Ectodermal cell (in vitro differentiated cells): ENCODE data around the gene CCT6A.
"Not testable (repeated sequence)": the region's sequence is repeated elsewhere in the genome, so short reads cannot be mapped to it uniquely, and the experiment has no call there.

Experiments
- H3K27ac ChIP-seq: 2 replicates; pipeline ENCODE4 v1.7.0; 2013; ENCODE audit warnings: mild to moderate bottlenecking, low read depth, low read length; ENCODE audit not compliant: insufficient read depth, poor library complexity, severe bottlenecking
- H3K27me3 ChIP-seq: 2 replicates; pipeline ENCODE4 v1.7.0; 2013; ENCODE audit warnings: mild to moderate bottlenecking, low read length; ENCODE audit not compliant: insufficient read depth, control insufficient read depth, poor library complexity, severe bottlenecking
- H3K36me3 ChIP-seq: one replicate; pipeline ENCODE4 v1.7.0; 2013; ENCODE audit warnings: low read length; ENCODE audit not compliant: control insufficient read depth, insufficient read depth
- H3K4me1 ChIP-seq: one replicate; pipeline ENCODE4 v1.7.0; 2013; ENCODE audit warnings: low read length; ENCODE audit not compliant: control insufficient read depth, insufficient read depth
- H3K4me3 ChIP-seq: 2 replicates; pipeline ENCODE4 v1.7.0; 2013; ENCODE audit warnings: low read depth, low read length, control low read depth; ENCODE audit not compliant: insufficient read depth
- H3K9me3 ChIP-seq: 2 replicates; pipeline ENCODE4 v1.7.0; 2013; ENCODE audit warnings: mild to moderate bottlenecking, low read length, moderate library complexity; ENCODE audit not compliant: control insufficient read depth
- WGBS, 2 experiments: methylation state at CpG; one replicate each; pipeline ENCODE4 v1.1.7; 2013; ENCODE audit warnings: missing lambda C conversion rate in 2 of 2; 5-methylcytosine and 5-hydroxymethylcytosine counted together

The CCT6A gene

DNA sequence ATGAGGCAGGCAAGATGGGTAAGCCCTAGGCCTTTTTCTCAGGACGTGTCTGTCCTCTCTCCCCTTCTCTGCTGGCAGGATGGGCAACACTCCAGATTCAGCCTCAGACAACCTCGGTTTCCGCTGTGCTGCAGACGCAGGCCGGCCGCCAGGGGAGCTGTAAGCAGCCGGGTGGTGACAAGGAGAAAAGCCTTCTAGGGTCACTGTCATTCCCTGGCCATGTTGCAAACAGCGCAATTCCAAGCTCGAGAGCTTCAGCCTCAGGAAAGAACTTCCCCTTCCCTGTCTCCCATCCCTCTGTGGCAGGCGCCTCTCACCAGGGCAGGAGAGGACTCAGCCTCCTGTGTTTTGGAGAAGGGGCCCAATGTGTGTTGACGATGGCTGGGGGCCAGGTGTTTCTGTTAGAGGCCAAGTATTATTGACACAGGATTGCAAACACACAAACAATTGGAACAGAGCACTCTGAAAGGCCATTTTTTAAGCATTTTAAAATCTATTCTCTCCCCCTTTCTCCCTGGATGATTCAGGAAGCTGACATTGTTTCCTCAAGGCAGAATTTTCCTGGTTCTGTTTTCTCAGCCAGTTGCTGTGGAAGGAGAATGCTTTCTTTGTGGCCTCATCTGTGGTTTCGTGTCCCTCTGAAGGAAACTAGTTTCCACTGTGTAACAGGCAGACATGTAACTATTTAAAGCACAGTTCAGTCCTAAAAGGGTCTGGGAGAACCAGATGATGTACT lies 28.1 kb downstream of the CCT6A start:
- Histone ChIP-seq H3K36me3 (no peaks in the 10 kb centered on the region), H3K4me3 (no peak overlapping the region), H3K4me1 (no peaks in the 10 kb centered on the region), H3K27me3 (no peaks in the 10 kb centered on the region), H3K9me3 (no peaks in the 10 kb centered on the region), H3K27ac (no peak overlapping the region)
- WGBS, 2 experiments = 89 to 92% methylated on average over 12 of the region's 12 CpGs

DNA sequence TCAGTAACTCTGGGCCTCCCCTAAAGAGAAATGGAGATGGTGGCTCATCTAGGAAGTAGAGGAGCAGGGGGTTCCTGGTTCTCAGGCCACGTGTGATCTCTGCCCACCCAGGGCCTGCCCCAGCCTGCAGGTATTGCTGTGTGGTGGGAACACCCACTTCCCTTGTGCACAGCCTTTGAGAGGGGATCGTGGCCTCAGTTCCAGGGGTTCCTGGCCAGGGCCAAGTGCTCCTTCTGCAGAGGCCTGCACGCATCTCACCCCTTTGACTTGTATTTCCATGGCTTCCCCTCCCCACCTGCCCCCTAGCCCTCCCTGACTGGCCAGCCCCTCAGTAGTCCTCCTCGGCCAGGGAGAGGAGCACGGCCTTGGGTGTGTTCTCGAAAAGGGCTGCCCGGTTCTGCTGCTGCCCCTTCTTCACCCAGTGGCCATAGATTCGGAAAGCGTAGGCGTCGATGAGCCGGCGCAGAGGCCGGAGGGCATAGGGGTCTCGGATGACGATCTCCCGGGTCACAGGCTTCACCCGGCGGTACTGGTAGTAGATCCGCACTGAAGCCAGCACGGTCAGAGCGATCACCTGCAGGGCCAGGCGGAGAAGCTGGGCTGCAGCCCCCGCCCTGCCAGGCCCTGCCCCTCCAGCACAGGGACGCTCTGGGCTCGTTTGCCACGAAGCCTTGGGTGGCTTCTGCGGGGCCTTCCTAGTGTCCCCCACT lies 29.3 kb downstream of the CCT6A start:
- not testable (repeated sequence) for H3K27me3 ChIP-seq, H3K9me3 ChIP-seq, H3K4me1 ChIP-seq, H3K4me3 ChIP-seq, H3K36me3 ChIP-seq, H3K27ac ChIP-seq
- WGBS, 2 experiments = 95% methylated on average over 28 of the region's 28 CpGs

DNA sequence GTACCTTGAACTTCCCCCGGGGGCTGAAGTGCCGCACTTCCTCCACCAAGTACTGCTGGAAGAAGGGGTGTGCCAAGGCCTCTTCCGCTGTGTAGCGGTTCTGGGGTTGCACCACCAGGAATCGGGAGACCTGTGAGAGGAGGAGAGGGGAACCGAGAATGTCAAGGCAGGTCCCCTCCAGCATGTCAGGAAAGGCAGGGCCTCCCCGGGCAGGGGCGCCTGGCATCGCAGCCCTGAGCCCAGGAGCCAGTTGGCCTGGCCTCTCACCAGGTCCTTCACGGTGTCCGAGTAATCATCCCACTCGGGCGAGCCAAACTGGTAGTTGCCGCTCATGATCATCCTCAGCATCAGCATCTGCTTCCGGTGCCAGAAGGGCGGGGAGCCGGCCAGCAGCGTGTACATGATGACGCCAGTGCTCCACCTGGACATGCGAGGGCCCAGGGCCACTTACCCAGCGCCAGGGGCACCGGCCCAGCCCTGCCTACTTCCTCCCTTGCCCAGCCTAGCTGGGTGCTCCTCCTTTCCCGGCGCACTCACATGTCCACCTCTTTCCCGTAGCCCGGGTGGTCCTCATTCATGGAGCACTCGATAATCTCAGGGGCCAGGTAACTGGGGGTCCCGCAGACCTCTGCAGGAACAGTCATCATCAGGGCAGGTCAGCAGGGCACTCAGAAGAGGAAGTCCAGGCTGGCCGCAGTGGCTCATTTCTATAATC lies 30.2 kb downstream of the CCT6A start:
- Histone ChIP-seq H3K4me3 (no peak overlapping the region), H3K9me3 (no peaks in the 10 kb centered on the region), H3K36me3 (no peaks in the 10 kb centered on the region), H3K27ac (no peak overlapping the region), H3K4me1 (no peaks in the 10 kb centered on the region), H3K27me3 (no peaks in the 10 kb centered on the region)
- WGBS, 2 experiments = 95 to 97% methylated on average over 29 of the region's 29 CpGs

GRCh38 chr7:56083150-56083785 lies 31.7 kb downstream of the CCT6A start:
- Histone ChIP-seq H3K27me3 (no peaks in the 10 kb centered on the region), H3K4me1 (no peaks in the 10 kb centered on the region), H3K36me3 (no peaks in the 10 kb centered on the region), H3K9me3 (no peaks in the 10 kb centered on the region), H3K27ac (no peak overlapping the region), H3K4me3 (no peak overlapping the region)
- 91 to 93% methylated on average over 13 of the region's 13 CpGs for WGBS, 2 experiments

GRCh38 chr7:56086761-56087160 lies 35.2 kb downstream of the CCT6A start:
- Histone ChIP-seq H3K27ac (no peak overlapping the region), H3K27me3 (no peaks in the 10 kb centered on the region), H3K9me3 (no peaks in the 10 kb centered on the region), H3K36me3 (no peaks in the 10 kb centered on the region), H3K4me3 (no peak overlapping the region), H3K4me1 (no peaks in the 10 kb centered on the region)
- 93 to 94% methylated on average over 7 of the region's 7 CpGs for WGBS, 2 experiments

GRCh38 chr7:56087445-56087844 lies 35.9 kb downstream of the CCT6A start:
- WGBS, 2 experiments = 94 to 95% methylated on average over 16 of the region's 16 CpGs
- H3K4me3 ChIP-seq = no peak overlapping the region
- H3K9me3 ChIP-seq = no peaks in the 10 kb centered on the region
- H3K27me3 ChIP-seq = no peaks in the 10 kb centered on the region
- H3K4me1 ChIP-seq = no peaks in the 10 kb centered on the region
- no peaks in the 10 kb centered on the region for H3K36me3 ChIP-seq
- no peak overlapping the region for H3K27ac ChIP-seq

GRCh38 chr7:56091591-56091990 lies 40.0 kb downstream of the CCT6A start:
- H3K4me1 ChIP-seq = no peaks in the 10 kb centered on the region
- no peak overlapping the region for H3K4me3 ChIP-seq
- H3K27me3 ChIP-seq = no peaks in the 10 kb centered on the region
- H3K27ac ChIP-seq = no peak overlapping the region
- WGBS, 2 experiments = 80 to 97% methylated on average over 3 of the region's 3 CpGs
- no peaks in the 10 kb centered on the region for H3K9me3 ChIP-seq
- H3K36me3 ChIP-seq = no peaks in the 10 kb centered on the region

- H3K36me3 ChIP-seq, H3K9me3 ChIP-seq, H3K4me1 ChIP-seq, H3K27ac ChIP-seq, H3K4me3 ChIP-seq, H3K27me3 ChIP-seq: not testable (repeated sequence)
- WGBS, 2 experiments = 88 to 94% methylated on average over 5 to 6 of the region's 6 CpGs
Measured at GRCh38 chr7:56092388-56092787, 40.8 kb downstream of the CCT6A start.

GRCh38 chr7:56092789-56093531 lies 41.4 kb downstream of the CCT6A start, which contains the start of gene PHKG1:
PHKG1 (minus strand) TSS chr7:56092952; CDS start chr7:56088941, 4,011 bp downstream.
- Histone ChIP-seq H3K9me3 (no peaks in the 10 kb centered on the region), H3K27ac (no peak within 1 kb of the TSS), H3K27me3 (no peaks in the 10 kb centered on the region), H3K4me3 (no peak within 1 kb of the TSS), H3K36me3 (no peaks in the 10 kb centered on the region), H3K4me1 (no peaks in the 10 kb centered on the region)
- 83 to 85% methylated on average over 19 of the region's 19 CpGs for WGBS, 2 experiments
